A549 (cell line): ENCODE measurements around the gene ESYT3. TPM values are rescaled to one million over a fixed set of nuclear protein-coding genes. Genes with fewer than 3 reads are reported as not detected.

Experiments
- ATAC-seq, 2 experiments: fragments of 200-7000 bp in 1 of 2; fragments of >200 bp in 1 of 2; cut with Nextera tagmentation in 1 of 2; cut with Tn5 transposase in 1 of 2; 3 replicates each; pipeline versions ENCODE4 v1.8.0 to v1.9.1; 2018 to 2020; ENCODE audit warnings: mild to moderate bottlenecking in 1 of 2, moderate library complexity in 1 of 2
- CTCF ChIA-PET: fragments of 300-600 bp; sonication (Branson Sonifier 250); formaldehyde crosslinking; extraction: SDS; loops from one replicate; lab custom pipeline; 2021; ENCODE audit warnings: antibody characterized with exemption, inconsistent platforms; lab: Yijun Ruan, JAX
- POLR2A ChIA-PET: fragments of 350-600 bp; formaldehyde crosslinking; extraction: SDS; loops from one replicate; lab custom pipeline; 2021; ENCODE audit warnings: antibody characterized with exemption, inconsistent platforms; lab: Yijun Ruan, JAX
- DNase-seq, 2 experiments: peaks; one replicate each; pipeline versions ENCODE4 v3.0.0 to v3.0.0-alpha.2; 2011 to 2016; ENCODE audit warnings: low read depth in 1 of 2, low spot score in 1 of 2
- FAIRE-seq: peaks from 2 replicates; lab custom pipeline; 2011; peaks lifted over from hg19 to GRCh38; lab: Jason Lieb, UNC
- H3K27ac ChIP-seq, 2 experiments: fragments of >200 bp; sonication (Bioruptor Twin); formaldehyde crosslinking; 3 replicates each; pipeline ENCODE4 v1.5.1; 2016 to 2017
- H3K4me1 ChIP-seq: fragments of >200 bp; sonication (Bioruptor Twin); formaldehyde crosslinking; 3 replicates; pipeline ENCODE4 v1.6.1; 2016
- H3K4me2 ChIP-seq: fragments of >200 bp; sonication (Bioruptor Twin); formaldehyde crosslinking; 3 replicates; pipeline ENCODE4 v1.6.1; 2016
- H3K4me3 ChIP-seq: fragments of >200 bp; sonication (Bioruptor Twin); formaldehyde crosslinking; 3 replicates; pipeline ENCODE4 v1.5.1; 2016
- H3K9me3 ChIP-seq: fragments of >200 bp; sonication (Bioruptor Twin); formaldehyde crosslinking; 3 replicates; pipeline ENCODE4 v1.6.1; 2016
- CBX2 ChIP-seq: fragments of 200-600 bp; sonication (generic); IDR thresholded peaks from 2 replicates; pipeline ENCODE4 v1.6.1; 2016; ENCODE audit warnings: low read depth, mild to moderate bottlenecking, borderline replicate concordance
- CHD4 ChIP-seq: fragments of 200-600 bp; sonication (generic); IDR thresholded peaks from 2 replicates; pipeline ENCODE4 v1.6.1; 2016; ENCODE audit warnings: antibody characterized with exemption, mild to moderate bottlenecking, borderline replicate concordance
- EHMT2 ChIP-seq: fragments of 200-600 bp; sonication (generic); IDR thresholded peaks from 2 replicates; pipeline ENCODE4 v1.6.1; 2016; ENCODE audit warnings: antibody characterized with exemption, low read depth, mild to moderate bottlenecking, moderate library complexity
- EP300 ChIP-seq, 2 experiments: fragments of >200 bp; sonication (Bioruptor Twin); formaldehyde crosslinking; IDR thresholded peaks; 2 replicates in 1 of 2; 3 replicates in 1 of 2; pipeline ENCODE4 v1.6.1; 2016 to 2017
- FOSL2 ChIP-seq, 2 experiments: fragments of 450-650 bp in 1 of 2; fragments of >200 bp in 1 of 2; sonication (Bioruptor Twin) in 1 of 2; formaldehyde crosslinking; IDR thresholded peaks; 2 replicates each; pipeline versions ENCODE4 v1.5.0 to v1.6.1; 2016 to 2020; ENCODE audit warnings: mild to moderate bottlenecking in 1 of 2, moderate library complexity in 1 of 2
- GATA3 ChIP-seq: IDR thresholded peaks from 2 replicates; pipeline ENCODE4 v1.6.1; 2012; ENCODE audit warnings: borderline replicate concordance
- HDAC2 ChIP-seq: fragments of 200-600 bp; sonication (generic); IDR thresholded peaks from 2 replicates; pipeline ENCODE4 v1.6.1; 2016
- KDM5A ChIP-seq: fragments of 200-600 bp; sonication (generic); IDR thresholded peaks from 2 replicates; pipeline ENCODE4 v1.6.1; 2016; ENCODE audit warnings: antibody characterized with exemption, mild to moderate bottlenecking
- NFE2L2 ChIP-seq: fragments of 150-350 bp; conservative IDR thresholded peaks from 2 replicates; pipeline ENCODE4 v1.6.1; 2014; ENCODE audit warnings: low read length
- RAD21 ChIP-seq, 2 experiments: fragments of >200 bp in 1 of 2; sonication (Bioruptor Twin) in 1 of 2; formaldehyde crosslinking in 1 of 2; IDR thresholded peaks in 1 of 2; conservative IDR thresholded peaks in 1 of 2; 2 replicates in 1 of 2; 3 replicates in 1 of 2; pipeline ENCODE4 v1.6.1; 2012 to 2018; ENCODE audit warnings: inconsistent platforms in 1 of 2
- RARB ChIP-seq: fragments of 250-450 bp; sonication (Bioruptor Pico); IDR thresholded peaks from 2 replicates; pipeline ENCODE4 v1.8.0; 2021; ENCODE audit warnings: mild to moderate bottlenecking, moderate library complexity
- RNF2 ChIP-seq: fragments of 200-600 bp; sonication (generic); IDR thresholded peaks from 2 replicates; pipeline ENCODE4 v1.6.1; 2016; ENCODE audit warnings: low read depth, mild to moderate bottlenecking, antibody characterized with exemption, moderate library complexity, borderline replicate concordance
- TFCP2L1 ChIP-seq: fragments of 250-450 bp; sonication (Bioruptor Pico); IDR thresholded peaks from 2 replicates; pipeline ENCODE4 v1.5.0; 2021; ENCODE audit warnings: mild to moderate bottlenecking
- TP53 ChIP-seq: fragments of 250-450 bp; sonication (Bioruptor Pico); IDR thresholded peaks from 2 replicates; pipeline ENCODE4 v1.5.0; 2021; ENCODE audit warnings: mild to moderate bottlenecking, moderate library complexity
- ZC3H11A ChIP-seq: fragments of 450-650 bp; IDR thresholded peaks from 2 replicates; pipeline ENCODE4 v1.6.1; 2014; ENCODE audit warnings: antibody characterized with exemption, mild to moderate bottlenecking
- ZFP36 ChIP-seq: fragments of 450-650 bp; IDR thresholded peaks from 2 replicates; pipeline ENCODE4 v1.6.1; 2014; ENCODE audit warnings: borderline replicate concordance; ENCODE audit not compliant: partially characterized antibody
- ZNF302 ChIP-seq: fragments of 250-450 bp; sonication (Bioruptor Pico); IDR thresholded peaks from 2 replicates; pipeline ENCODE4 v1.9.0; 2021; ENCODE audit warnings: inconsistent platforms, mild to moderate bottlenecking, moderate library complexity
- WGBS: methylation state at CpG from one replicate; pipeline ENCODE4 v1.1.6; 2017; ENCODE audit errors: missing lambda C conversion rate; 5-methylcytosine and 5-hydroxymethylcytosine counted together
- polyA plus RNA-seq, 4 experiments: library from polyadenylated mRNA; depleted of rRNA in 3 of 4; stranded (reverse); fragments of >200 nt; fragmentation: RNase III in 1 of 4; extraction: RNeasy Plus Mini Kit Qiagen cat#74134 plus additional on column Dnase treatment in 1 of 4; gene quantifications; 2 replicates in 3 of 4; 3 replicates in 1 of 4; pipeline ENCODE4 v1.2.3, GENCODE V29; 2011 to 2017
- TF ChIP-seq, protein P1 (sequence below): fragments of 200-600 bp; sonication (generic); IDR thresholded peaks from 2 replicates; pipeline ENCODE4 v1.6.1; 2016; ENCODE audit warnings: antibody characterized with exemption, mild to moderate bottlenecking, moderate library complexity
- TF ChIP-seq, protein P2 (sequence below): fragments of 250-450 bp; sonication (Bioruptor Pico); IDR thresholded peaks from 2 replicates; pipeline ENCODE4 v1.5.0; 2020; ENCODE audit warnings: low read depth, mild to moderate bottlenecking, moderate library complexity
- TF ChIP-seq, protein P3 (sequence below): IDR thresholded peaks from 2 replicates; pipeline ENCODE4 v1.6.1; 2012; ENCODE audit warnings: low read depth, borderline replicate concordance
- TF ChIP-seq, protein P4 (sequence below): IDR thresholded peaks from 2 replicates; pipeline ENCODE4 v1.6.1; 2012

Gene ESYT3
- polyA plus RNA-seq, 2 of the 4 experiments (the other 2 are of a cell fraction) = 0.92 to 1.7 TPM

DNA sequence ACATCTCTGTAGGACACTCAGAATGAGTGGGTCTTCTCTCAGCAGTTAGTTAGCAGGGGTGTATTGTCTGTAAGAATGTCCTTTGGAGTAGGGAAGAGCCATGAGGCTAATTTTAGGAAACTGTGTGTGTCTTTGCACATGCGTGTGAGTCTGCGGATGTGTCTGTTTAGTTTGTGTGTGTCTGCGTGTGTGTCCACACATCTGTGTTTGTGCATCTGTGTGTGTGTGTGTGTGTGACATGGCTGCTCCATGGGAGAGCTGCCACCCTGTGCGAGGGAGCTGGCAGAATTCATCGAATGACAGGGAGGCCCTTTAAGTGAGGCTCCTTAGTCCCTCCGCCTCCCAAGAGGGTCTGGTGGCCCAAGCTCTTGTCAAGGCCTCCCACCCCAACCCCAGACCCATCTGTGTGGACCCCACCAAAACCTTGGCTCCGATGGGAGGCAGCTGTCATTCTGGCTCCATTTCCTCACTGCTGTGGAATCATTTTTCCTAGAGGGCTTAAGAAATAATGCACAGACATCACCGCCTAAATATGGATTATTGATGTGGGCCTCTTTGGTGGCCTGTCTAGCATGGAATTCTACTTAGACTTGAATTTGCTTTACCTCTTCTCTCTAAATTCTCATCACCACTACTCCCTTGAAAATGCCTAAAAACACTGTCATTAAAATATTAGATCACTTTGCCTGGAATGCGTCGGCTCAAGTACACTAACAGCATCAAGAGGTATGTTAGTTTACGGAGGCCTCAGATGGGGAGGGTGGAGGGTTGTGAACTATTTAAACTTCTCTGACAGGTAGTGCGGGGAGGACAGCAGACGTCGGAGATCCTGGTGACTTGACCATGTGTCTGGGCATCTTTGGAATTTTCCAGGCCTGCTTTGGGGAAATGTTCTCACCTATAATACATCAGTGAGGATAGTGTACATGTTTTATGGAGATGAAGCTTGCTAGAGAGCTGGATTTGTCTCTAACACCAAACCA is 9.4 kb downstream of the ESYT3 start:
- DNase-seq (no peak), ATAC-seq (no peak), FAIRE-seq (no peak)
- WGBS = 92% methylated on average over 11 of the region's 14 CpGs
- Histone ChIP-seq H3K4me3 (no peak overlapping the region), H3K4me1 (peaks cover 28% of the 10 kb centered on the region), H3K27ac (no peak overlapping the region), H3K4me2 (no peak overlapping the region), H3K9me3 (no peaks in the 10 kb centered on the region)
- POLR2A ChIA-PET = interaction anchor here (1.2 kb wide), 1 partner anchor 9 kb away, joined by 5 read pairs; the partner anchor contains the start of gene ESYT3
- CTCF ChIA-PET = interaction anchor here (1.0 to 2.1 kb wide), 6 partner anchors 9 to 472 kb away, joined by 3 to 9 read pairs (median 4); partner anchors contain the start of gene ESYT3
- TF ChIP-seq KDM5A (no peak), RNF2 (no peak), EHMT2 (no peak), FOSL2 (IDR thresholded peaks at IDR 0.05) (no peak), FOSL2 (CRISPR knock-in tag; IDR thresholded peaks at IDR 0.05) (no peak), RAD21 (conservative IDR thresholded peaks at IDR 0.05 in 1 of 2, IDR thresholded peaks at IDR 0.05 in 1 of 2) (no peak), TFCP2L1 (CRISPR knock-in tag) (no peak), TP53 (no peak), NFE2L2 (no peak), GATA3 (no peak), CHD4 (no peak), CBX2 (no peak)
- TF ChIP-seq, protein P1, sequence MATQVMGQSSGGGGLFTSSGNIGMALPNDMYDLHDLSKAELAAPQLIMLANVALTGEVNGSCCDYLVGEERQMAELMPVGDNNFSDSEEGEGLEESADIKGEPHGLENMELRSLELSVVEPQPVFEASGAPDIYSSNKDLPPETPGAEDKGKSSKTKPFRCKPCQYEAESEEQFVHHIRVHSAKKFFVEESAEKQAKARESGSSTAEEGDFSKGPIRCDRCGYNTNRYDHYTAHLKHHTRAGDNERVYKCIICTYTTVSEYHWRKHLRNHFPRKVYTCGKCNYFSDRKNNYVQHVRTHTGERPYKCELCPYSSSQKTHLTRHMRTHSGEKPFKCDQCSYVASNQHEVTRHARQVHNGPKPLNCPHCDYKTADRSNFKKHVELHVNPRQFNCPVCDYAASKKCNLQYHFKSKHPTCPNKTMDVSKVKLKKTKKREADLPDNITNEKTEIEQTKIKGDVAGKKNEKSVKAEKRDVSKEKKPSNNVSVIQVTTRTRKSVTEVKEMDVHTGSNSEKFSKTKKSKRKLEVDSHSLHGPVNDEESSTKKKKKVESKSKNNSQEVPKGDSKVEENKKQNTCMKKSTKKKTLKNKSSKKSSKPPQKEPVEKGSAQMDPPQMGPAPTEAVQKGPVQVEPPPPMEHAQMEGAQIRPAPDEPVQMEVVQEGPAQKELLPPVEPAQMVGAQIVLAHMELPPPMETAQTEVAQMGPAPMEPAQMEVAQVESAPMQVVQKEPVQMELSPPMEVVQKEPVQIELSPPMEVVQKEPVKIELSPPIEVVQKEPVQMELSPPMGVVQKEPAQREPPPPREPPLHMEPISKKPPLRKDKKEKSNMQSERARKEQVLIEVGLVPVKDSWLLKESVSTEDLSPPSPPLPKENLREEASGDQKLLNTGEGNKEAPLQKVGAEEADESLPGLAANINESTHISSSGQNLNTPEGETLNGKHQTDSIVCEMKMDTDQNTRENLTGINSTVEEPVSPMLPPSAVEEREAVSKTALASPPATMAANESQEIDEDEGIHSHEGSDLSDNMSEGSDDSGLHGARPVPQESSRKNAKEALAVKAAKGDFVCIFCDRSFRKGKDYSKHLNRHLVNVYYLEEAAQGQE = no peak
- TF ChIP-seq, protein P2, sequence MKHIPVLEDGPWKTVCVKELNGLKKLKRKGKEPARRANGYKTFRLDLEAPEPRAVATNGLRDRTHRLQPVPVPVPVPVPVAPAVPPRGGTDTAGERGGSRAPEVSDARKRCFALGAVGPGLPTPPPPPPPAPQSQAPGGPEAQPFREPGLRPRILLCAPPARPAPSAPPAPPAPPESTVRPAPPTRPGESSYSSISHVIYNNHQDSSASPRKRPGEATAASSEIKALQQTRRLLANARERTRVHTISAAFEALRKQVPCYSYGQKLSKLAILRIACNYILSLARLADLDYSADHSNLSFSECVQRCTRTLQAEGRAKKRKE (CRISPR knock-in tag) = no peak

DNA sequence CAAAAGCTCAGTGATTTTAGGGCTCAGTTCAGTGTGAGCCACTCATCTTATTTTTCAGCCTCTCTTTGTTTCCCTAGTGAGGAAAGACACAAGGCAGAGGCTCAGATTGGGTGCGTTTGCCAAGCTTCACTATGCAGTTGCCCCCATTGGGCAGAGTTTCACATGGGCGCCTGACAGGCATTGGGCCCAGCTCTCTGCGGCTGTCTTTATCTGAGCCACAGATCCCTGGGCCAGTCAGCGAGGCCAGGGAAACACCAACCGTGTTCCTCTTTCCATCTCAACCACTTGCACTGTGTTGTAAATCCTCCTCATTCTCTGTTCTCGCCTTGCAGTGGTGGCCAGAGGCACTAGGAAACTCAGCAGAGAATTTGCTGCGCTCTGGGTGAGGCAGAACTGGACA is 10.8 kb downstream of the ESYT3 start:
- Histone ChIP-seq H3K9me3 (no peaks in the 10 kb centered on the region), H3K4me1 (peaks cover 28% of the 10 kb centered on the region), H3K4me2 (no peak overlapping the region), H3K27ac (no peak overlapping the region), H3K4me3 (no peak overlapping the region)
- TF ChIP-seq HDAC2 (no peak), CHD4 (no peak), EP300 (IDR thresholded peaks at IDR 0.05) (no peak), RARB (CRISPR knock-in tag) (no peak), ZNF302 (no peak), ZC3H11A (no peak), ZFP36 (no peak)
- TF ChIP-seq, protein P3, sequence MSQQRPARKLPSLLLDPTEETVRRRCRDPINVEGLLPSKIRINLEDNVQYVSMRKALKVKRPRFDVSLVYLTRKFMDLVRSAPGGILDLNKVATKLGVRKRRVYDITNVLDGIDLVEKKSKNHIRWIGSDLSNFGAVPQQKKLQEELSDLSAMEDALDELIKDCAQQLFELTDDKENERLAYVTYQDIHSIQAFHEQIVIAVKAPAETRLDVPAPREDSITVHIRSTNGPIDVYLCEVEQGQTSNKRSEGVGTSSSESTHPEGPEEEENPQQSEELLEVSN = no peak
- TF ChIP-seq, protein P4, sequence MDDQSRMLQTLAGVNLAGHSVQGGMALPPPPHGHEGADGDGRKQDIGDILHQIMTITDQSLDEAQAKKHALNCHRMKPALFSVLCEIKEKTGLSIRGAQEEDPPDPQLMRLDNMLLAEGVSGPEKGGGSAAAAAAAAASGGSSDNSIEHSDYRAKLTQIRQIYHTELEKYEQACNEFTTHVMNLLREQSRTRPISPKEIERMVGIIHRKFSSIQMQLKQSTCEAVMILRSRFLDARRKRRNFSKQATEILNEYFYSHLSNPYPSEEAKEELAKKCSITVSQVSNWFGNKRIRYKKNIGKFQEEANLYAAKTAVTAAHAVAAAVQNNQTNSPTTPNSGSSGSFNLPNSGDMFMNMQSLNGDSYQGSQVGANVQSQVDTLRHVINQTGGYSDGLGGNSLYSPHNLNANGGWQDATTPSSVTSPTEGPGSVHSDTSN = no peak
- no peak for ATAC-seq
- CTCF ChIA-PET = interaction anchor here (1.2 to 1.4 kb wide), 2 partner anchors 14 to 34 kb away, joined by 3 to 4 read pairs; no protein-coding TSS in a partner anchor
- POLR2A ChIA-PET = no interaction called here
- WGBS = 91% methylated on average over 7 of the region's 7 CpGs
- no peak for DNase-seq
- no peak for FAIRE-seq
